HG03520 (cell line): ENCODE results near the gene HBA2.
"Not testable (repeated sequence)": the region's sequence is repeated elsewhere in the genome, so short reads cannot be mapped to it uniquely, and the experiment has no call there.

ENCODE experiments used
- ATAC-seq: cut with Tn5 transposase; IDR thresholded peaks from one replicate; pipeline ENCODE4 v1.9.1; 2021; ENCODE audit warnings: mild to moderate bottlenecking, moderate library complexity; ENCODE audit not compliant: unreplicated experiment

HBA2 gene

DNA sequence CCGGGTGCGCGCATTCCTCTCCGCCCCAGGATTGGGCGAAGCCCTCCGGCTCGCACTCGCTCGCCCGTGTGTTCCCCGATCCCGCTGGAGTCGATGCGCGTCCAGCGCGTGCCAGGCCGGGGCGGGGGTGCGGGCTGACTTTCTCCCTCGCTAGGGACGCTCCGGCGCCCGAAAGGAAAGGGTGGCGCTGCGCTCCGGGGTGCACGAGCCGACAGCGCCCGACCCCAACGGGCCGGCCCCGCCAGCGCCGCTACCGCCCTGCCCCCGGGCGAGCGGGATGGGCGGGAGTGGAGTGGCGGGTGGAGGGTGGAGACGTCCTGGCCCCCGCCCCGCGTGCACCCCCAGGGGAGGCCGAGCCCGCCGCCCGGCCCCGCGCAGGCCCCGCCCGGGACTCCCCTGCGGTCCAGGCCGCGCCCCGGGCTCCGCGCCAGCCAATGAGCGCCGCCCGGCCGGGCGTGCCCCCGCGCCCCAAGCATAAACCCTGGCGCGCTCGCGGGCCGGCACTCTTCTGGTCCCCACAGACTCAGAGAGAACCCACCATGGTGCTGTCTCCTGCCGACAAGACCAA lies at the start of gene HBA2:
TSS of gene HBA2 (plus strand) at position 503 of the 568 bp plus-strand sequence. CDS start at position 540, 37 bp downstream.
- ATAC-seq, result not testable (repeated sequence)

DNA sequence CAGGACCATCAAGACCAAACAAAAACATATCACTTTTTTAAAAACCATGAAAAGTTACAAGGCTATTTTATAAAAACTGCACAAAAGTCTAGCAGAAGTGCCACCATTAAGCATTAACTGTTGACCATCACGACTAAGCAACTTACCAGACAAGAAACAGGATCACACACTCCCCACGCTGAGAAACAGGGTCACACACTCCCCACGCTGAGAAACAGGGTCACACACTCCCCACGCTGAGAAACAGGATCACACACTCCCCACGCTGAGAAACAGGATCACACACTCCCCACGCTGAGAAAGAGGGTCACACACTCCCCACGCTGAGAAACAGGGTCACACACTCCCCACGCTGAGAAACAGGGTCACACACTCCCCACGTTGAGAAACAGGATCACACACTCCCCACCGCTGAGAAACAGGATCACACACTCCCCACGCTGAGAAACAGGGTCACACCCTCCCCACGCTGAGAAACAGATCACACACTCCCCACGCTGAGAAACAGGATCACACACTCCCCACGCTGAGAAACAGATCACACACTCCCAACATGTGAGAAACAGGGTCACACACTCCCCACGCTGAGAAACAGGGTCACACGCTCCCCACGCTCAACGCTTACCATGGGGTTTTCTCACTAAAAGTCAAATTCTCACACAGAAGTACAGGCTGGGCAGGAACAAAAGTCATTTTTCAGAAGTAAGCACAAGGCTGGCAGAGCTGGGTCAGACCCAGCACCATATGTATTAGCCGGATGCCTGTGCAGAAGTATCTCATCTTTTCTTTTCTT lies 48.9 kb upstream of the HBA2 start:
- ATAC-seq, result not testable (repeated sequence)

DNA sequence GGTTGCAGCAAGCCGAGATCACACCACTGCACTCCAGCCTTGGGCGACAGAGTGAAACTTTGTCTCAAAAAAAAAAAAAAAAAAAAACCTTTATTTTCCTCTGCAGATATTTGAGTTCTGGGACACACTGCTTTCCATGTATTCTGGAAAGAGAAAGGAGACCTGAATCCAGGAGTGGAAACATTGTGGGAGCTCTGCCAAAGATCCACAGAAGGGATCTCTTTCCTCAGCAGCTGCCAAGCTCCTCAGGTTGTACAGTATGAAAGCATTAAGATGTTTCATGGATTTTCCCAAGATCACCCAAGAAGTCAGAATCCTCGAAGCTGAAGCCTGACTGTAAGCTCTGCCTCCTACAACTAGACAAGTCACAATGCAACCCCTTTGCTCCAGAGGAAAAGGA lies 47.7 kb upstream of the HBA2 start:
- ATAC-seq, result no peak

DNA sequence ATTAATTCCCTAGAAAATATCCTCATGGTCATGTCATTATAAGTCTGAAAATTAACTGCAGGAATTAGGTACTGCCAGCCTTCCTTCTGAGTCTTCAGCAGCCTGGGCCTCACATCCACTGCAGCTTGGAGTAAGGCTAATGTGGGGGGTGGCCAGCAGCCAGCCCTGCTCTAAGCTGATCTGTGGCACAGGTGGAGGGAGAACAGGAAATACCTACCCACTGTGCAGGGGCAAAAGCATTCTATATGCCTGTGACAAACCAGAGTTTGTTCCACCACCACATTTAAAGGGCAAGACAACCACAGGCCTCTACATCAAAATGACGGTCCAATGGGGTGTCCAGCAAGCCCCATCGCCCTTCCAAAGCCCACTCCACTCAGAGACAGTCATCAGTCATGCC lies 43.6 kb upstream of the HBA2 start:
- no peak for ATAC-seq

DNA sequence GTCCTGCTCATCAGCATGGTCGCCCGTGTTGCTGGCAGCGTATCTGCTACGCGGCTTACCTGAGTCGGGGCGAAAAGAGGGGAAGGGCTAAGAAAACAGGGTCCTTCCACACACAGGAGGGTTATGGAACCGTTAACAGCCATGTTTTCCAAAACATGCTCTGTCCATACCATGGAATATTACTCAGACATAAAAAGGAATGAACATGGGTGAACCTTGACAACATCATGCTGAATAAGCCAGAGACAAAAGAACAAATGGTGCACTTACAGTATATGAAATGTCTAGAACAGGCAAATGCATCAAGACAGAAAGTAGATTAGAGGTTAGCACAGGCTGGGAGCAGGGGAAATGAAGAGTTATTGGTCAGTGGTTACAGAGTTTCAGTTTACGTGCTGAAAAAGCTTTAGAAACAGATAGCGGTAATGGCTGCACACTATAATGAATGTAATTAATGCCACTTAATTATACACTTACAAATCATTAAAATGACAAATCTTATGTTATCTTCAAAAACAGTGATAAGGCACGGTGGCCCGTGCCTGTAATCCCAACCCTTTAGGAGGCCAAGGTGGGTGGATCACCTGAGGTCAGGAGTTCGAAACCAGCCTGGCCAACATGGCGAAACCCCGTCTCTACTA lies 42.0 kb upstream of the HBA2 start:
- ATAC-seq, result no peak

DNA sequence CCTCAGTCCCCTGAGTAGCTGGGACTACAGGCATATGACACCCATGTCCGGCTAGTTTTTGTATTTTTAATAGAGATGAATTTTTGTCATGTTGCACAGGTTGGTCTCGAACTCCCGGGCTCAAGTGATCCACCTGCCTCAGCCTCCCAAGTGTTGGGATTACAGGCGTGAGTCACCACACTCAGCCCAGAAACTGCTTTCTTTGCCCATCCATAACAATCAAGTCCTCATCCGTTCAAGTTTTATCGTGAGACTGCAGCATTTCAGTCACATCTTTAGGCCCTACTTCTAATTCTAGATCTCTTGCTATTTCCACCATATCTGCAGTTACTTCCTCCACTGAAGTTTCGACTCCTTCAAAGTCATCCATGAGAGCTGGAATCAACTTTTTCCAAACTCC lies 40.6 kb upstream of the HBA2 start:
- no peak for ATAC-seq

DNA sequence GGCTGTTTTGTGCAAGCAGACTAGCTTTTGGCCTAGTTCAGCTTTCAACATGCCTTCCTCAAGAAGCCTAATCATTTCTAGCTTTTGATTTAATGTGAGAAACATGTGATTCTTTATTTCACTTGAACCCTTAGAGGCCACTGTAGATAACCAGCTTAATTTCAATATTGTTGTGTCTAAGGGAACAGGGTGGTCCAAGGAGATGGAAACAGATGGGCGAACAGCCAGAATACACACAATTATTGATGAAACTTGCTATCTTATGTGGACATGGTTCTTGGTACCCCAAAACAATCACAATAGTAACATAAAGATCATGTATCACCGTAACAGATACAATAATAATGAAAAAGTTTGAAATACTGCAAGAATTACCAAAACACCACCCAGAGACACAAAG lies 39.0 kb upstream of the HBA2 start:
- no peak for ATAC-seq

DNA sequence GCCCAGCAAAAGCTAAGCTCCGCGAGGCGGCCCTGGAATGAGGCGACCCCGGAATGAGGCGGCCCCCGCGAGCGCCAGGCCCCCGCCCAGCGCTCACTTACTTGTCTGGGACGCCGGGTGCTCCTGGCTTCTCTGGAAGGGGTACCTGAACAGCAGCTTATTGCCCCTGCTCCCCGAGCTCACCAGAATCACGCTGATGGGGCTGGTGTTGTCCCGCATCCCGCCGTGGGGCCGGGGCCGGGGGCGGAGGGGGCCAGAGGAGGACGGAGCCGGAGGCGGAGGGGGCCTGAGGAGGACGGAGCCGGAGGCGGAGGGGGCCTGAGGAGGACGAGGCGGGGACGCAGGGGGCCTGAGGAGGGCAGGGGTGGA lies 34.6 kb upstream of the HBA2 start:
- ATAC-seq, result no peak

DNA sequence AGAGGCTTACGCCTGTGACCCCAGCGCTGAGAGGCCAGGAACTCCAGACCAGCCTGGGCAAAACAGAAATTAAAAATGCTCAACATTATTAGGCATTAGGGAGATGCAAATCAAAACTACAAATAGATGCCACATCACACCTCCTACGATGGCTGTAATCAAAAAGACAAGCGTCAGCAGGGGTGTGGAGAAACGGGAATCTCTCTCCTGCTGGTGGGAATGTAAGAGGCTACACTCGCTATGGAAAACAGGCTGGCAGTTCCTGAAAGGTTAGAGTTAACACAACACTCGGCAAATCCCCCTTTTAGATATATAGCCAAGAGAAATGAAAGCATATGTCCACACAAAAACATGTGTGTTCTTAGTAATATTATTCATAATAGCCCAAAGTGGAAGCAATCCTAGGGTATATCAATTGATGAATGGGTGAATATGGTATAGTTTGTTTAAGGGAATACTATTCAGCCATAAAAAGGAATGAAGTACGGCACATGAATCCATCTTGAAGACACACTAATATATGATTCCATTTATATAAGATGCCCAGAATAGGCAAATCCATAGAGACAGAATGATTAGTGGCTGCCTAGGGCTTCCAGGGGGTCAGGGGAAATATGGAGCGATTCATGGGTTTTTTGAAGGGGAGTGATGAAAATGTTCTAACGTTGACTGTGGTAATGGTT lies 32.4 kb upstream of the HBA2 start:
- no peak for ATAC-seq

DNA sequence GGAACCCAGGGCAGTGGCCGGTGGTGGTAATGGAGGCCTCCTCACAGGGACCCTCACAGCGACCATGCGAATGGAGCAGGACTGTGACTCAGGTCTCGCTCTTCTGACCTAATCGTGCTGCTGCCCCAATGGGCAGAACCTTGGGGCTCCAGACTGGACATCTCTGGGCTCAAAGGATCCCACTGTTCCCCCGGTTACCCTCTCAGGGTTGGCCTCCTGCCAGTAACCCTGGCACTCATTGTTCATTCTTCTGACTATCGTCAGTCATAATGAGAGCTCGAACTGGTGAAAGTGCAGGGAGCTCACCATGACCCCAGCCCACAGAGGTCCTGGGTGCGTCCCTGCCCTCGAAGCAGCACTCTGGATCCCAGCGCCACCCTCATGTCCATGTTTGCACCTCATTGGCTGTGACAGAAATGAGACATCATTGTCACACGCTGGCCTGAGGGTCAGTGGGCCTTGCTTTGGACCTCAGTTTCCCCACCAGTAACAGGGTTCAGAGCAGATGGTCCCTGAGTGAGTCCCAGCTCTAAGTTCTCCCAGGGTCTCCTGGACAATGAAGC lies 30.2 kb upstream of the HBA2 start:
- no peak for ATAC-seq

DNA sequence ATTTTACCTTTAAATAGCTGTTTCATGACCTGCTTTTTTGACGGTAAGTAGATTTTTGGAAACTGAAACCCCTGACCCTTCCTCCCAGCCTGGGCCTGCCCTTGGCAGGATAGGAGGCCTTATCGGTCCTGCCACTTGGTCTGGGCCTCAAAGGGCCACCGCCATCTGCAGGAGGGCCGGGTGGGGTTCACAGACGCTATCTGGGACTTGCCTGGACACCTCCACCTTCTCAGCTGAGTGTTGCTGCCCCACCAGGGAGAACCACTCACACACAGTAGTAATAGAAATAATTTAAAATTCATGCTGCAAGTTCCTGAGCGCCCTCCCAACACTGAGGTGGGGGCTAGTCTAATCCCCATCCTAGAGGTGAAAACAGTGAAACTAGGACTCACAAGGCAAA lies 29.6 kb upstream of the HBA2 start:
- no peak for ATAC-seq

DNA sequence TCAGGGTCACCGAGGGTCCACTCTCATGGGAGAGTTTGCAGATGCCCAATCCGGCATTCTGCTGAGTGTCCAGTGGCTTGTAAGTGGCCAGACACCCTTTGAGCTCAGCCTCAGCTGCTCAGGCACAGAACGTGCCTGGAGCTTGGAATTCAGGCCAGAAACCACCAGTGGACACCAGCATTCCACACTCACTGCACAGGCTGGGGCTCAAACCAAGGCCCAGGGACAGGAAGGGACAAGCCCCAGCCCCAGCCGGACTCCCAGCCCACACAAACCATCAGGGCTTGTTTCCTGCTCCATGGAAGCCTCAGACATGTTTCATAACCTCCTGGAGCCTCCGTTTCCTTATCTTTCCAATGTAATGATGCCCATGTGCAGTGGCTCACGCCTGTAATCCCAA lies 29.2 kb upstream of the HBA2 start:
- no peak for ATAC-seq

DNA sequence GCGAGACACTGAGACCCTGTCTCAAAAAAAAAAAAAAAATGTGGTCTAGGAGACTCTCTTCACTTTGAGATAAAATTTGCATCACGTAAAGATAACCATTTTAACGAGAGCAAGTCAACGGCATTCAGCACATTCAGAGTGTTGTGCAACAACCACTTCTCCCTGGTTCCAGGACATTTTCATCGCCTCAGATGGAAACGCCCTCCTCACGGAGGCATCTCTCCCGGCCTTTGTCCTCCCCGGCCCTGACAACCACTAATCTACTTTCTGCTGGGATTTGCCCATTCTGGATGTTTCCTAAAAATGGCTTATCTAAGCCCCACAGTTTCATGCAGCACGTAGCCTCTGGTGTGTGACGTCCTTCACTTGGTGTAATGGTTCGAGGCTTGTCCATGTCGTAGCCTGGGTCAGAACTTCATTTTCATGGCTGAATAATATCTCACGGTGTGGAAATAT lies 27.9 kb upstream of the HBA2 start:
- no peak for ATAC-seq

DNA sequence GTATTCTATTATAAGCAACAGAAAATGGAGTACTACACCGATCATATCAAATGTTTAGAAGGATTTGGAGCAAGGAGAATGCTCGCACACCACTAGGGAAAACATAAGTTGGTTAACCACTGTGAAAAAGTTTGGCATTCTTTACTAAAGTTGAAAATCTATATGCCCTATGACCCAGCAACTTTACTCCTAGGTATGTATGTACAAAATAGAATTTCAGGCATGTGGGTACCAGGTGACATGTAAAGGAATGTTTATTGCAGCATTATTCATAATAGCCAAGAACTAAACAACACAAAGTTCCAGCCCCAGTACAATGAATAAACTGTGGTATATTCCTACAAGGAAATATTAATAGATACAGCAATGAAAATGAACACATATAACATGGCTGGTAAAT lies 26.0 kb upstream of the HBA2 start:
- ATAC-seq, result no peak

DNA sequence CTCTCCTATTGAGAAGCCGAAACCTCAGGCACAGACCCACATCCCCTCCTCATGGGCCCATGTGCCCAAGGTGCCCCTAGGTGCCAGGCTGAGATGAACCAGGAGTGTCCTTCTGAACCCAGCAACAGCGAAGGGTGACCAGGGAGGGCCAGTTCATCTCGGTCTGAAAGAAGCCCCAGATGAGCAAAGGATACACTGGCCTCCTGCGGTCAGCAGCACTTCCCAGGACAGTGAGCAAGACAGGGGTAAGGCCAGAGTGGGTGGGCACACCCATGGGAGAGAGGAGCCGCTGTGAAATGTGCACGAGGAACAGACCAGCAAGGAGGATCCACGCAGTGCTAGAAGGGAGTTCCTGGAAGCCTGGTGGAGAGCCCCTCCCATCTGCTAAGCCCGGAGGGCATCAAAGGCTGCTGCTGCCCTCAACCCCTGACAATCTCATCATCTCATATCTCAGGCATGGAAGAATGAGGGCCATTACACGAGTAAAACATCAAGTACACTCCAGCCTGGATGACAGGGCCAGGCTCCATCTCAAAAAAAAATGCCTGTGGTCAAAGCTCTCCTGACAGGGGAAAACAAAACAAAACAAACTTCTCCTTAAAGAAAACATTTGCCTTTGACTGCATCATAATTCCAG lies 23.5 kb upstream of the HBA2 start:
- ATAC-seq, result no peak

DNA sequence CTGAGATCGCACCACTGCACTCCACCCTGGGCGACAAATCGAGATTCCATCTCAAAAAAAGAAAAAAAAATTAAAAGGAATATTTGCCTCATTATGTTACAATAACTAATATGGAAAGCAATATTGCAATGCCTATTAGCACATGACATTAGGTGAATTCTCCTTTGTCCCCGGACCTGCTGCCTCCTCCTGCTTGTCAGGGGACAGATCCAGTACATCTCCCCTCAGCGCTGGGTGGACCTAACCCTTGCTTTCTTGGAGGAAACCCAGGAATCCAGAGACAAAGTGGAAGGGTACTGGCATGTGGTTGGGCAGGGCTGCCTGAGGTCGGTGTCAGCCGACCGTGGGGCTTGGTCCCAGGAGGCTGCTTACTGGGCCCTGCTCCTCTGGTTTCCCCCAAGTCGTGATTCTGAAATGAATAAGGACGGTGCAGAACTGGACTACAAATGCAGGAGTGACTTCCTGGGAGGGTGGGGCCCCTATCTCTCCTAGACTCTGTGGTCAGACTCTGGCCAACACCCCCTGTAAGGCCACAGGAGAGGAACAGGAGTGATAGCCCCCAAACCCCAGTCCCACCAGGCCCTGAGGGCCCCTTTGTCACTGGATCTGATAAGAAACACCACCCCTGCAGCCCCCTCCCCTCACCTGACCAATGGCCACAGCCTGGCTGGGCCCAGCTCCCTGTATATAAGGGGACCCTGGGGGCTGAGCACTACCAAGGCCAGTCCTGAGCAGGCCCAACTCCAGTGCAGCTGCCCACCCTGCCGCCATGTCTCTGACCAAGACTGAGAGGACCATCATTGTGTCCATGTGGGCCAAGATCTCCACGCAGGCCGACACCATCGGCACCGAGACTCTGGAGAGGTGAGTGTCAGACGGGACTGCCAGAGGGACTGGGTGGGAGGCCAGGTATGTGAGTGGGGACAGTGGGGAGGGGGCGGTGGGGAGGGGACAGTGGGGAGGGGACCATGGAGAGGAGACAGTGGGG lies 20.2 kb upstream of the HBA2 start, which contains the start of gene HBZ:
TSS of gene HBZ (plus strand) at position 504 of the 988 bp plus-strand sequence. CDS start at position 770, 266 bp downstream.
- no peak for ATAC-seq

DNA sequence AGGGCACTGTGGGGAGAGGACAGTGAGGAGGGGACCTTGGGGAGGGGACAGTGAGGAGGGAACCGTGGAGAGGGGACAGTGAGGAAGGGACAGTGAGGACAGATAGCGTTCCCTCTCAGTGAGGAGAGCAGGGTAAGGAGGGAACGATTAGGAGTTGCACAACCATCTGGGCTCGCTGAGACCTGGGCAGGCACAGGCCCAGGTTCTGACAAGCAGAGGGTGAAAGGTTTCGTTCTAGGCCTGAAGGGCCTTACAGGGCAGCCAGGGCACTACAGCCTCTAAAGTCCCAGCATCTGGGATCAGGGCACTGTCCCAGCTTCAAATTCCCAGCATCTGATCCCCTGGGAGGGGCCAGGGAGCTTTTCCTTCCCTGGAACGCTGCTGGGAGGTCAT lies 19.6 kb upstream of the HBA2 start:
- not testable (repeated sequence) for ATAC-seq

DNA sequence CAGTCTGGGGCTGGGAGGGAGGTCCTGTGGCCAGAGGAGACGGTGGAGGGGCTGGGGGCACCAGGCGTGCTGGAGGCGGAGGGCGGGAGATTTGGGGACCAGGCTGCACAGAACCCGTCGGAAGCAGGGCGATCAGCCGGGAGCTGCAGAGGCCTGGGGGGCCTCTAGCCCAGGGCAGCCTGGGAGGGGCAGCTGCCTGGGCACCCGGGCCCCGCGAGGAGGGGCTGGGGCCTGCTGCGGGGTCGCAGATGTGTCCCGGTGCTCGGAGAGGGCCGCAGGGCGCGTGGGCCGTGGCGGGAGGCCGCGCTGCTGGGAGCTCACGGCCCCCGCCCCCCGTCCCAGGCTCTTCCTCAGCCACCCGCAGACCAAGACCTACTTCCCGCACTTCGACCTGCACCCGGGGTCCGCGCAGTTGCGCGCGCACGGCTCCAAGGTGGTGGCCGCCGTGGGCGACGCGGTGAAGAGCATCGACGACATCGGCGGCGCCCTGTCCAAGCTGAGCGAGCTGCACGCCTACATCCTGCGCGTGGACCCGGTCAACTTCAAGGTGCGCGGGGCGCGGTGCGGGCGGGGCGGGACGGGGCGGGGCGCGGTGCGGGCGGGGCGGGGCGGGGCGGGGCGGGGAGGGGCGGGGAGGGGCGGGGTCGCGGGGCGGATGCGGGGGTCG lies 19.0 kb upstream of the HBA2 start:
- ATAC-seq, result not testable (repeated sequence)
